HUES6 (cell line): ENCODE measurements around the gene ME3.
"Not testable (repeated sequence)": the region's sequence is repeated elsewhere in the genome, so short reads cannot be mapped to it uniquely, and the experiment has no call there.

Experiments used
- H3K27ac ChIP-seq: 2 replicates; pipeline ENCODE4 v1.7.0; 2013; ENCODE audit warnings: low read depth, mild to moderate bottlenecking, low read length, inconsistent platforms
- H3K27me3 ChIP-seq: 2 replicates; pipeline ENCODE4 v1.6.1; 2013; ENCODE audit warnings: low read length; ENCODE audit not compliant: control insufficient read depth, insufficient read depth
- H3K36me3 ChIP-seq: 2 replicates; pipeline ENCODE4 v1.6.1; 2013; ENCODE audit warnings: low read length; ENCODE audit not compliant: control insufficient read depth, insufficient read depth
- H3K4me1 ChIP-seq: 2 replicates; pipeline ENCODE4 v1.6.1; 2013; ENCODE audit warnings: low read length; ENCODE audit not compliant: control insufficient read depth, insufficient read depth
- H3K4me3 ChIP-seq: 2 replicates; pipeline ENCODE4 v1.5.1; 2013; ENCODE audit warnings: low read depth, low read length
- H3K9ac ChIP-seq: one replicate; pipeline ENCODE4 v1.6.1; 2013; ENCODE audit warnings: mild to moderate bottlenecking, low read length
- H3K9me3 ChIP-seq: 2 replicates; pipeline ENCODE4 v1.6.1; 2013; ENCODE audit warnings: low read depth, low read length; ENCODE audit not compliant: control insufficient read depth, insufficient read depth

Gene ME3

GRCh38 chr11:86523738-86524619 is 148.4 kb downstream of the ME3 start:
- Histone ChIP-seq H3K4me3 (no peak overlapping the region), H3K9ac (peak overlapping the region; percentile 52), H3K27ac (peak overlapping the region; percentile 68; the same call in 1 of the 2 replicates), H3K9me3 (peaks cover 18% of the 10 kb centered on the region; the same call in 1 of the 2 replicates), H3K4me1 (peaks cover 20% of the 10 kb centered on the region; the same call in 1 of the 2 replicates), H3K36me3 (no peaks in the 10 kb centered on the region), H3K27me3 (no peaks in the 10 kb centered on the region)

- not testable (repeated sequence) for H3K4me3 ChIP-seq, H3K9ac ChIP-seq, H3K36me3 ChIP-seq, H3K27me3 ChIP-seq, H3K27ac ChIP-seq
- H3K9me3 ChIP-seq, result peaks cover 18% of the 10 kb centered on the region; the same call in 1 of the 2 replicates
- H3K4me1 ChIP-seq, result peaks cover 20% of the 10 kb centered on the region; the same call in 1 of the 2 replicates
Observed at GRCh38 chr11:86522512-86522911, 149.9 kb downstream of the ME3 start.

- Histone ChIP-seq H3K4me1 (peaks cover 22% of the 10 kb centered on the region; the same call in 1 of the 2 replicates), H3K9ac (no peak overlapping the region), H3K4me3 (no peak overlapping the region), H3K36me3 (no peaks in the 10 kb centered on the region), H3K27ac (no peak overlapping the region), H3K9me3 (no peaks in the 10 kb centered on the region), H3K27me3 (no peaks in the 10 kb centered on the region)
Observed at GRCh38 chr11:86519064-86519911, 153.1 kb downstream of the ME3 start.

GRCh38 chr11:86518211-86518610 is 154.2 kb downstream of the ME3 start:
- H3K27ac ChIP-seq, result no peak overlapping the region
- no peak overlapping the region for H3K4me3 ChIP-seq
- no peaks in the 10 kb centered on the region for H3K27me3 ChIP-seq
- H3K4me1 ChIP-seq, result peaks cover 16% of the 10 kb centered on the region; the same call in 1 of the 2 replicates
- no peaks in the 10 kb centered on the region for H3K36me3 ChIP-seq
- no peaks in the 10 kb centered on the region for H3K9me3 ChIP-seq
- H3K9ac ChIP-seq, result no peak overlapping the region

DNA sequence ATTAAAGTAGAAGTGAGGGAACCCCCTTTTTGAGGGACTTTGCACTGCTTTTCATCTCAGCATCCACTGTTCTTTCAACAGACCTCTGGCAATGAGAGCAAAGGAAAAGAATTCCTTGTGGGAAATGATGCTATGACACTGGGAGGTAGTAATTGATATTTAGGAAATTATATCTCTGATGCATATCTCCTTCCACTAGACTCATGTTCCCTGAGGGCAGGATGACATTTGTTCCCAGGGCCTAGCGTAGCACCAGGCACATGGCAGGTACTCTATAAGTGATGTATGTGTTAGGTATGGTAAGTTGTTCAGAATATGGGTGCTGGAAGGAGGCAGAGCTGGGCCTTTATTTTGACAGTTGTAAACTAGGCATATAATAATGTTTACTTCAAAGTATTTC is 154.9 kb downstream of the ME3 start:
- Histone ChIP-seq H3K4me1 (peaks cover 16% of the 10 kb centered on the region; the same call in 1 of the 2 replicates), H3K9me3 (peaks cover under 1% of the 10 kb centered on the region; the same call in 1 of the 2 replicates), H3K36me3 (no peaks in the 10 kb centered on the region), H3K4me3 (no peak overlapping the region), H3K9ac (no peak overlapping the region), H3K27ac (no peak overlapping the region), H3K27me3 (no peaks in the 10 kb centered on the region)

DNA sequence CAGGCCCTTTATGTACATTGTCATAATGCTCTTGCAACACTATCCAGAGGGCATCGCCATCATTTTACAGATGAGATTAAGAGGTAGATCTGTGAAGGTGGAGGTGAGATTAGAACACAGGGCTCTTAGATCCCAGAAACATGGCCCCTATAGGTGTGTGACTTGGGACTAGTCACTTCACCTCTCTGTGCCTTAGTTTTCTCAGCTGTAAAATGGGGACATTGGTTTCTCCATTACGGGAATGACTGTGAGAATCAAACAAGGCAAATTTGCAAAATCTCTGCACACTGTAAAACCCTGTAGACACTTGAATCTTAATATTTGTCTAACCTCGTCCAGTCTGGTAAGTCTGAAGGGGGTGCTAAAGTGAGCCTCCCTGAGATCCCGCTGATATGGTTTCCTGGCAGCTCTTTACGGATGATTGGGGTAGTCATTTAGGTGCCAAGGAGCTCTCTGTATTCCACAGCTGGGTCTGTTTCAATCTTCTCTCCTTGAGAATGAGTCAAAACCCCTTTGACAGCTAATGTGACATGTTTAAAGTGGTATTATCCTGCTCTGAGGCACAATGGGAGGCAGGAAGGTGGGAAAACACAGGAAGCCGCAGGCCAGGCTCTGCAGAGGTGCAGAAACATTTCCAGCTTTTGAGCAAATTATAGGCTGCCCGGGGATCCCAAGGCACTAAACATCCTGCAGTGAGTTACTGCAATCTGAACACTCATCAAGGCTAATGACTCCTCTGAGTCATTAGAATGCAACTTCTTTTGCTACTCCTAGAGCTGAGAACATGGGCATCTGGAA is 156.9 kb downstream of the ME3 start:
- Histone ChIP-seq H3K36me3 (no peaks in the 10 kb centered on the region), H3K4me3 (no peak overlapping the region), H3K27ac (no peak overlapping the region; the same call in 1 of the 2 replicates), H3K27me3 (no peaks in the 10 kb centered on the region), H3K4me1 (peaks cover 16% of the 10 kb centered on the region; the same call in 1 of the 2 replicates), H3K9ac (no peak overlapping the region), H3K9me3 (peaks cover 18% of the 10 kb centered on the region)

DNA sequence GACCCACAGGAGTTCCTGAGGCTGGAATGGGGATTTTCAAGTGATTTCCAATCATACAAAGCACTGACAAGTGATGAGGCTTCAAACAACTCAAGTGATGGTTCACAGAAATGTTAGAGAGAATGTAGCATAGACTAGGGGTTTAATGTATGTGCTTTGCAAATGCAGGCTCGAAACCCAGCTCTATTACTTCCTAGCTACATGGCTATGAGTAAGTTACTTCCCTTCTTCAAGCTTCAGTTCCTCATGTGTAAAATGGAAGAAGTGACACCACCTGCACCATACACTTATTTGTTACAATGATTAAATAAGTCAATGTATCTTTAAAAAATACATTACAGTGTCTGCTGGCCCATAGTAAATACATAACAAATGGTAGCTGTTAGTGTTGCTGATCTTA is 158.0 kb downstream of the ME3 start:
- Histone ChIP-seq H3K36me3 (no peaks in the 10 kb centered on the region), H3K4me1 (peaks cover 12% of the 10 kb centered on the region; the same call in 1 of the 2 replicates), H3K4me3 (no peak overlapping the region), H3K27ac (peak overlapping the region; percentile 10; the same call in 1 of the 2 replicates), H3K9ac (no peak overlapping the region), H3K9me3 (peaks cover 18% of the 10 kb centered on the region), H3K27me3 (no peaks in the 10 kb centered on the region)

- Histone ChIP-seq H3K27ac (peak overlapping the region; percentile 10; the same call in 1 of the 2 replicates), H3K9me3 (peaks cover 18% of the 10 kb centered on the region), H3K4me3 (no peak overlapping the region), H3K4me1 (peaks cover 10% of the 10 kb centered on the region; the same call in 1 of the 2 replicates), H3K36me3 (no peaks in the 10 kb centered on the region), H3K9ac (no peak overlapping the region), H3K27me3 (no peaks in the 10 kb centered on the region)
Observed at GRCh38 chr11:86513746-86514373, 158.6 kb downstream of the ME3 start.

DNA sequence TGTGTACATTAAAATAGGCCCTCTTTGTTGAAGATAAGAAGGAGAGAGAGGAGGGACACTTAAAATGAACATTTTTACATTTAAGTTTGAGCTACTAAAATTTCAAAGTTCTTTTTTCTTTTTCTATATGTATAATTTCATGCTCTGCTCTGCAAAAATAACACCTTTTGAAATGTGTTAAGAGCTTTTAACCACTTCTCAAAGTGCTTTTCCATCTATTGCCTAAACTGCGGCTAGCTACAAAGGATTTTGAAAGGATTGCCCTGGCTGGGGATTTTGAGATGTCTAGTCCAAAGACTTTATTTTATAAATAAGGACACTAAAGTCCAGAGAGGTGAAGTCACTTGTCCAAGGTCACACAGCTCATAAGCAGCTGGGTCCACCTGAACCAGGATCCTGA is 159.3 kb downstream of the ME3 start:
- Histone ChIP-seq H3K27me3 (no peaks in the 10 kb centered on the region), H3K9ac (no peak overlapping the region), H3K36me3 (no peaks in the 10 kb centered on the region), H3K9me3 (peaks cover 18% of the 10 kb centered on the region), H3K4me3 (no peak overlapping the region), H3K27ac (no peak overlapping the region), H3K4me1 (peaks cover 10% of the 10 kb centered on the region; the same call in 1 of the 2 replicates)

DNA sequence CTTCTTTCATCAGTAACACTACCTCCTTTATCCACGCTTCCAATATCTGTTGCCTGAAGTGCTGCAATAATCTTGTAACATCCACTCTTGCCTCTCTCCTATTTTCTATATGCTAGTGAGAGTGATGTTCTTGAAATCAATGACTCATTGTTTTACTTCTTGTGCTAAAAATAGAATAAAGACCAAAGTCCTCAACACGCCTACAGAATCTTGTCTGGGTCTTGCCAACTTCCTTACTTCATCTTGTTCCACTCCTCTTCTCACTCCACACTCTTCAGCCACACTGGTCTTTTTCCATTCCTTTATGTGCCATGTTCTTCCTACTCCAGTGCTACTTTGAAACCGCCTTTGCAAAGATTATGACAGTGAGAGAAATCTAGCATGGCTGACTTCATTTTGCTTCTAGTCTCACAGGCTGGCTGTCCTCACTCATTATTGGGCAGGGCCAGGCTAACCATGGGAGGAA is 161.3 kb downstream of the ME3 start:
- H3K4me3 ChIP-seq, result no peak overlapping the region
- H3K27ac ChIP-seq, result no peak overlapping the region
- H3K27me3 ChIP-seq, result no peaks in the 10 kb centered on the region
- H3K4me1 ChIP-seq, result peaks cover 10% of the 10 kb centered on the region; the same call in 1 of the 2 replicates
- H3K36me3 ChIP-seq, result no peaks in the 10 kb centered on the region
- H3K9me3 ChIP-seq, result peaks cover 18% of the 10 kb centered on the region
- no peak overlapping the region for H3K9ac ChIP-seq
